ENCODE data around the gene ABCG1. TPM values are rescaled to one million over a fixed set of nuclear protein-coding genes. Genes with fewer than 3 reads are reported as not detected.
A peak's percentile ranks its signal among the peaks of the same experiment; 100 is the strongest.

The ABCG1 gene
- total RNA-seq = 0.51 to 1.6 TPM (median 1.6 TPM) in 3 replicates
- long read RNA-seq, partial matches to known transcripts = 0 of 4 reads
- long read RNA-seq, other reads (novel, unspliced or antisense) = 0 of 4 reads

DNA sequence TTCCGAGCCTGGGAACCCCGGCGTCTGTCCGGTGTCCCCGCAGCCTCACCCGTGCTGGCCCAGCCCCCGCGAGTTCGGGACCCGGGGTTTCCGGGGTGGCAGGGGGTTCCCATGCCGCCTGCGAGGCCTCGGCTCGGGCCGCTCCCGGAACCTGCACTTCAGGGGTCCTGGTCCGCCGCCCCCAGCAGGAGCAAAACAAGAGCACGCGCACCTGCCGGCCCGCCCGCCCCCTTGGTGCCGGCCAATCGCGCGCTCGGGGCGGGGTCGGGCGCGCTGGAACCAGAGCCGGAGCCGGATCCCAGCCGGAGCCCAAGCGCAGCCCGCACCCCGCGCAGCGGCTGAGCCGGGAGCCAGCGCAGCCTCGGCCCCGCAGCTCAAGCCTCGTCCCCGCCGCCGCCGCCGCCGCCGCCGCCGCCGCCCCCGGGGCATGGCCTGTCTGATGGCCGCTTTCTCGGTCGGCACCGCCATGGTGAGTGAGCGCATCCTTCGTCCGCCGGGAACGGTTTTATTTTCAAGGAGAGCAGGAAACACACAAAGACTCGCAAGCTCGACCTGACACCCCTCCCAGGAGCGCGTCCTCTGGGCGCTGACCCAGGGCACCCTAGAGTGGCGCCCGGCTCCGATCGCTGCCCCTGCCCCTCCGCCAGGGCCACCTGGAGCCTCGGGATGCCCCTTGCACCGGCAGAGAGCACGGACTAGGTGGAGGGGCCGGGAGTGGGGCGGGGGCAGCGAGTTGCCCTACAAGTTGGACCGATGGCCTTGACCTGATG, at the start of gene ABCG1:
Gene ABCG1, plus strand, starts transcription at position 305 of the 770 bp plus-strand sequence. Its CDS starts 123 bp downstream, at position 428.
- peaks cover 28% of the 10 kb centered on the region for H3K27me3 Mint-ChIP-seq (ENCODE audit: low read depth)
- H3K27ac Mint-ChIP-seq (ENCODE audit: unreplicated experiment) = no peak within 1 kb of the TSS
- H3K4me1 Mint-ChIP-seq (ENCODE audit: low read depth) = peaks cover 12% of the 10 kb centered on the region
- peaks cover 2% of the 10 kb centered on the region for H3K9me3 Mint-ChIP-seq (ENCODE audit: low read depth)
- peak within 1 kb of the TSS; percentile 80 for H3K4me3 Mint-ChIP-seq (ENCODE audit: unreplicated experiment)
- H3K36me3 Mint-ChIP-seq (ENCODE audit: low read depth) = no peaks in the 10 kb centered on the region
- no peak for DNase-seq (ENCODE audit: low spot score)
- no peak for TF ChIP-seq CTCF (IDR thresholded peaks at IDR 0.05)

DNA sequence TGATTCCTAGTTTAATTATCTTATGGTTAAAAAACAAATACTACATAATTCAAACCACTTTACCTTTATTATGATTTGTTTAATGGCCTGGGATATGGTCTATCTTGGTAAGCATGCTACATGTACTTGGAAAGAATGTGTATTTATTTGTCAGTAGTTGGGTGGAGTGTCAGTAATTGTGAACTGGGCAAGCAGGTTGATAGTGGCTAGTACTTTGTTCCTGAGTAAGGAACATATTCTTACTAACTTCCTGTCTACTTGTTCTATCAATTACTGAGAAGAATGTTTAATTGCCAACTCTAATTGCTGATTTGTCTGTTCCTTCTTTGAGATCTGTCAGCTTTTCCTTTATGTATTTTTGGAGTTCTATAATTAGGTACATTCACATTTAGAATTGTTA, 49.2 kb upstream of the ABCG1 start:
- no peak for TF ChIP-seq CTCF (IDR thresholded peaks at IDR 0.05)
- no peak overlapping the region for H3K4me3 Mint-ChIP-seq (ENCODE audit: unreplicated experiment)
- DNase-seq (ENCODE audit: low spot score) = no peak
- no peaks in the 10 kb centered on the region for H3K36me3 Mint-ChIP-seq (ENCODE audit: low read depth)
- H3K27ac Mint-ChIP-seq (ENCODE audit: unreplicated experiment) = no peak overlapping the region
- H3K9me3 Mint-ChIP-seq (ENCODE audit: low read depth) = peaks cover 7% of the 10 kb centered on the region
- no peaks in the 10 kb centered on the region for H3K4me1 Mint-ChIP-seq (ENCODE audit: low read depth)
- peaks cover 5% of the 10 kb centered on the region for H3K27me3 Mint-ChIP-seq (ENCODE audit: low read depth)

- DNase-seq (ENCODE audit: low spot score) = no peak
- peaks cover 7% of the 10 kb centered on the region for H3K9me3 Mint-ChIP-seq (ENCODE audit: low read depth)
- no peak overlapping the region for H3K4me3 Mint-ChIP-seq (ENCODE audit: unreplicated experiment)
- TF ChIP-seq CTCF (IDR thresholded peaks at IDR 0.05) = no peak
- no peaks in the 10 kb centered on the region for H3K36me3 Mint-ChIP-seq (ENCODE audit: low read depth)
- no peak overlapping the region for H3K27ac Mint-ChIP-seq (ENCODE audit: unreplicated experiment)
- H3K27me3 Mint-ChIP-seq (ENCODE audit: low read depth) = peaks cover 8% of the 10 kb centered on the region
- no peaks in the 10 kb centered on the region for H3K4me1 Mint-ChIP-seq (ENCODE audit: low read depth)
Observed at GRCh38 chr21:42171091-42172053, 47.6 kb upstream of the ABCG1 start.

GRCh38 chr21:42172596-42173483, 46.1 kb upstream of the ABCG1 start:
- no peak for TF ChIP-seq CTCF (IDR thresholded peaks at IDR 0.05)
- no peaks in the 10 kb centered on the region for H3K36me3 Mint-ChIP-seq (ENCODE audit: low read depth)
- no peak for DNase-seq (ENCODE audit: low spot score)
- H3K27ac Mint-ChIP-seq (ENCODE audit: unreplicated experiment) = no peak overlapping the region
- H3K4me3 Mint-ChIP-seq (ENCODE audit: unreplicated experiment) = no peak overlapping the region
- peaks cover 7% of the 10 kb centered on the region for H3K9me3 Mint-ChIP-seq (ENCODE audit: low read depth)
- H3K27me3 Mint-ChIP-seq (ENCODE audit: low read depth) = peaks cover 8% of the 10 kb centered on the region
- peaks cover 11% of the 10 kb centered on the region for H3K4me1 Mint-ChIP-seq (ENCODE audit: low read depth)

Measured in chondrocyte (in vitro differentiated cells).